G401.6 (cell line): ENCODE measurements around the gene NRIP1.

ENCODE experiments used
- FAIRE-seq: peaks from 2 replicates; lab custom pipeline; 2012; peaks lifted over from hg19 to GRCh38; lab: Jason Lieb, UNC

NRIP1 gene

DNA sequence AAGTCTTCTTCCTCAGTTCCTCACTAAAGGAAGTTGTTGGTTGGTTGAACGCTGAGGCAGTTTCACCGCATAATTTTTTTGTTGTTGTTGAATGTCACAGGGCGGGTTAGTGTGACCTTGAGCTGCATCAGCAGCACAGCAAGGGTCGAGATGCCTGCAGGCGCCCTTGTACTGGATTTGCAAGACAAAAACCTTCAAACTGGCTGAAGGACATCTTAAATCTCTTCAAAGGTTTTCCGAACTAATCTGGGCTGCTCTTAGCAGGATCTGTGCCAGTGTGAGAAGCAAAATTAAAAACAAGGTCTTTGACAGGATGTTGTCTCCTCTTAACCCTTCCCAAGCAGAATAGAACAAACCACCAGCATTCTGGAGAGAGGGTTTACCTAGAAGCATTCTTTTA is 59.4 kb downstream of the NRIP1 start:
- FAIRE-seq: no peak

DNA sequence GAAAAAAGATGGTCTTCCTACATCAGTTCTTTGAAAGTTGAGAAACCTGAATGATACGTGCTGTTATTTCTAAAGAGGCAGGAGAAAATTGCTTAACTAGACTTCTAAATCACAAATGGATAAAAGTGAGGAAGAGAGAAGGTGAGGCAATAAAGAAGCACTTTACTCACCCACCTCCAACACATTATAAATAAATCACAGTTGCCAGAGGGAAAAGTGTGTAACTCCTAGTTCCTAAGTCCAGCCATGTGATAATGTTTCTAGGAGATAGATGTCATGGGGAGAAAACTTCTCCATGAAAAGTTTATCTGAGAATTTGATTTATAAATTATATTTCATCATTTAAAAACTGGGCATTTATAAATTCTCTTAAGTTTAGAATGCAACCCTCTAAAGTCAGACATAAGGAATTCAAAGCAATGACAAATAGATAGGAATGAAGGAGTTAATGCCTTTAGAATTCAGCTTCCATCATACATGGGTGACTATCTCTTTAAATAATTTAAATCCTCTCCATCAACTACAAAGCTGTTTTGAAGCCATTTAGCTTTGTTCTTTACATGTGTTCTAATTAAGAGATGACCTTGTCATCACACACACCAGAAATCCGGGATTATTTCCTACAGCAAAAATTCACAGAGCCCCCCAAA is 60.0 kb downstream of the NRIP1 start:
- FAIRE-seq: no peak

DNA sequence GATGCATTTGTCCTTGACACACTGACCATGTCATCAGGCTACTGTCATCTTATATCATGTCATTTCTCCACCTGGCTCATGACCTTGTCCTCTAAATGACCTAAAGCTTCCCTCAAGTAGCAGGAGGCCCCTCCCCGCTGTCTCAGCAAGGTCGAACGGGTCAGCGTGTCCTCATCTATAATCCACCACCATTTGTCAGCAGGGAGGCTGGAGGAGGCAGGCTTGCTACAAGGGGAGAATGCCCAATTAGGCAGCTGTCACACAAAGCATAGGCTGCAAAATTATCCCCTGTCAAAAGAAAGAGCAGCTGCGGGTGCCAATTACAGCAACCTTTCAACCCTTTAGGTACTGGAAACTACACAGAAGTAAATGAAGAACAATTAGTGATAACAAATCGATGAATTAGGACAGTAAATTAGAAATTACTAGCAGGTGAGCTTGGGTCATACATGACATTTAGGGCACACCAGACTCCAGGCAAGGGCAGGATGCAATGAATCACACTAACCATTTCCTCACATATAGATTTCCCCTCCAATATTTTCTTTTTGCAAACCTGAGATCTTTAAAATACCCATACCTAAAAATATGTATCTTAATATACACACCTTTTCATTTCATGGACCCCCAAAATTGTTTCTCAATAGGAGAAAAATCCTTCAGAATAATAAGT is 61.2 kb downstream of the NRIP1 start:
- no peak for FAIRE-seq

DNA sequence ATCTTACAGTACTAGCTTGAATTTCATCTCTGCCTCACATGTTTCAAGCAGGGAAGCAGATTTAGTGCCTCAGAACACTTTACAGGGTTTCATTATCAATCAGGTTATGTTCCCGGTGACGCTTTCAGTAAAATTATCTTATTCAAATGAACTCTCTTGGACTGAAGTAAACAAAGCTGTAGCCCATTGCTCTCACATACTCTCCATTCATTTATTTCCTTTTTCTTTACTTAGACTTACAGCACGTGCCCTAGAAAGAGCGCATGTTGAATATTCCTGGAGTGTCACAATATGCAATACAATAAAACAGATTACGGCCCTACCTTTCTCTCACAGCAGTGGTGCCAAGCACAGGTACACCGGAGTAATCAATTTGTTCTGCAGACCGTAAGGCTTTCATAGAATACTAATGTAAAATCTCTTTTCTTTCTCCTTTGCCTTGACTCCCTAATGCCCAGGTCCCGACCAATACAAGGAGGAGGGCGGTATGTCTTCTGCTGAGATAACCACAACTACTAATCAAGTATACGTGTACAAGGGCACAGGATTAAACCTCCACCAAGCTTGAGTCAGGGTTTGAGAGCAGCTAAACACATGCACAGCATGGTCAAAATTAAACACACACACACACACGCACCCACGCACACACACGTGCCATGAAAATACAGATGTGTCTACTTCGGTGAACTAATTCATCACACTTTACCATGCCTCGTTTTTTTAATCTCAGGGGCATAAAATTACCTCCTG is 62.8 kb downstream of the NRIP1 start:
- no peak for FAIRE-seq

DNA sequence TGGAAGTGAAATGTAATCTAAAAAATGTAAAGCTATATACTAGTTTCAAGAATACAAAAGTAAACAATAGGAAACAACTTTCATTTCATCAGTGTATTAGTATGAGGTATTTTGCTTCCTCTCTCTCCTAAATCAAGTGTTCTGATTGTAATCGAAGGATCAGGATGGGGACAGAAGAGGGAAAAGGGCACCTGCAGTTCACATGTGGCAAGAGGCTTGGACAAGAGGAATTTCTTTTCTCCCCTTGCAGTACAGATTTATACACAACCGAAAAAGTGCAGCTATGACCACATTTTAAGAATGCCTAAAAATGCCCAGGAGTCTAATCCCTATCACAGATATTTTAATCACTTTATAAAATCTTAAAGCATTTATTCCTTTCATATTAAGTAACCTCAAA is 63.7 kb downstream of the NRIP1 start:
- FAIRE-seq: no peak

DNA sequence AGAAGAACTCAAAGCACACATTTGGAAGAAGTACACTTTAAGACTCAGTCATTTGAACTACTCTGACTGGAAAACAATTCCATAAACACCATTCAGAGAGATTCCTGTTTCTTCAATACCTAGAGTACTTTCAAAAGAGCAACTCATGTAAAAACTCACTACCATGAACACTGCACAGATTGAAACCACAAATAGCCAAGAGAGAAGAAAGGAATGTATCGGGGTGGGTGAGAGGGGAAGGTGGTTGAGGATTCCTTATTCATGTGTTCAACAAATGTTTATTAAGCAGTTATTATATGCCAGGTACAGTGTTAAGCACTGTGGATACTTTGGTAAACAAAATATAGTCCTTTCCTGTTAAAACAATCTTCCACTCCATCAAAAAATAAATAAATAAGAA is 64.7 kb downstream of the NRIP1 start:
- FAIRE-seq: no peak

DNA sequence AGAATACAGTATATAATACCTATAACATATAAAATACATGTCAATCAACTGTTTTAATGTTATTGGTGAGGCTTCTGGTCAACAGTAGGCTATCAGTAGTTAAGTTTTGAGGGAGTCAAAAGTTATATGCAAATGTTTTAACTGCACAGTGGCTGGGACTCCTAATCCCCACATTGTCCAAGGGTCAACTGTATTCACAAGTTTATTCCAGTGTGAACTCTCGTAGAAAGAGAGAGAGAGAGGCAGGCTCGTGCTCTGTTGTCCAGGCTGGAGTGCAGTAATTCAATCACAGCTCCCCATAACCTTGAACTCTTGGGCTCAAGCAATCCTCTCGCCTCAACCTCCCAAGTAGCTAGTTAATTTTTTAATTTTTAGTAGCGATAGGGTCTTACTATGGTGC is 66.0 kb downstream of the NRIP1 start:
- no peak for FAIRE-seq

DNA sequence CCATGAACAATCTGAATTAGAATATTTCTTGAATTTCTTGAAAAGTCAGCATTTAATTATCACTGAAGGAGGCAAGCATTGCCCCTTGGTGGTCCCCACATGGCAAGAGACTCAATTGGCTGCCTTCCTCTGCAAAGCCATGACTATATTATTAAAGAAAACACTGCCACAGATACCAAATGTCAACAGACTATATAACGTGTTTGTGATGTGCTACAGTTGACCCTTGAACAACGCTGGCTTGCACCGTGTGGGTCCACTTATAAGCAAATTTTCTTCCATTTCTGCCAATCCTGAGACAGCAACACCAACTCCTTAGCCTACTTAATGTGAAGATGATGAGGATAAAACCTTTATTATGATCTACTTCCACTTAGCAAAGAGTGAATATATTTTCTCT is 66.5 kb downstream of the NRIP1 start:
- FAIRE-seq: no peak

DNA sequence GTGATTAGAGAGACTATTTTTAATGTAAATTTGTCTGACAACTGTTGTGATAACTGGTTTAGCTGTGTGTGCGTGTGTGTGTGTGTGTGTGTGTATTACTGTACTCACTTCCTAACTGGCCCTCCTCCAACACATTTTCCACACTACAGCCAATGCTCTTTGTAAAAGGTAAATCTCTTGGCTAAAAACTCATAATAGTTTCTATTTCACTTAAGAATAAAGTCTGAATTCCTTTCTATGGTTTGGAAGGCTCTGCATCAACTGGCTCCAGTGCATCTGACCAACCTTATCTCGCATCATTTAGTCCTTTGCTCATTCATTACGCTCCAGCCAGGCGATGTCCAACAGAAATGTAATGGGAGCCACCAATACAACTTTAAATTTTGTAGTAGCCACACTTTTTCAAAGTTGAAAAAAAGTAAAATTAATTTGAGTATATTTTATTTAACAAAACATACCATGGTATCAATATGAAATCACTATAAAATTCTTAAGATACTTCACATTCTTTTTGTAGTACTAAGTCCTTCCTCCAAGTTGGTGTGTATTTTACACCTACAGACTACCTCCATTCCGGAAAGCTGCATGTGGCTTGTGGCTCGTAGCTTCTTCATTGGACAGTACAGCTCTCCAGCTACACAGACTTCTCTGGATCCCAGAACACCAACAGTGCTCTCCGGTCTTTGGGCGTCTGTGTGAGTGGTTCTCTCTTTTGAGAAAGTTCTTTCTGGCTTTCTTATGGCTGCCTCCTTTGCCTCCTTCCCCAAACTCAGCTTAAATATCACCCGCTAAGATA is 68.9 kb downstream of the NRIP1 start:
- no peak for FAIRE-seq

DNA sequence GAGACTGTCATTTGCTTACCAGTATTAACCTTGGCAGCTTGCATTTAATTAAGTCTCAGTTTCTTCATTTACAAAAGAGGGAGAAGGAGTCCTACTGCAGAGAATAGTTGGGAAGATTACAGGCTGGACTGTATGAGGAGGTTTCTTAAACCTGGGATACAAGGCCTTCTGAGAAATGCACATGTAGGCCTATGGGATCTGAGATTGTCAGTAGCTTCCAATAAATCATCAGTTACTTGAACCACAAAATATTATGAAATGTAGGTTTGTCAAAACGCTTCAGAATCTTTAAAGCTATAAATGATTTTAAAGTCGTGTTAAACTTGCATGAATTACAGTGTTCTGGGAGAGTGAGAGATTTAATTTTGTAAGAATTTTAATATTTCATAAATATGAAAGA is 69.6 kb downstream of the NRIP1 start:
- FAIRE-seq: no peak

DNA sequence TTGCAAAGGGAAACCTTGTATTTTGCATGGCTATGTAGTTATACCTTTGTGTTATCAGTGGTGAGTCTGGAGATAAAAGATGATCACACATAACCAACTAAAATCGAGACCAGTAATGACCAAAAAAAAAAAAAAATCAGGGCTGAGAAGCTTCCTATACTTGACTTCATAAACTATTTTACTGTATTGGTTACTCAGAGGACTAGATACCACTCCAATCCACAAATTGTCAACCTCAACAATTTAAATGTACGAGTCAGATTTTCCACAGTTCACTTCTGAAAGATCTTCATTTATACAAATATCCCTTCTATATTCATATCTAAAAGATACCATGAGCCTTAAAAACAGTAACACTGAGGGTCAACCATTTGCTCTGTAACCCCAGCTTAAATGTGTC is 71.7 kb downstream of the NRIP1 start:
- no peak for FAIRE-seq

DNA sequence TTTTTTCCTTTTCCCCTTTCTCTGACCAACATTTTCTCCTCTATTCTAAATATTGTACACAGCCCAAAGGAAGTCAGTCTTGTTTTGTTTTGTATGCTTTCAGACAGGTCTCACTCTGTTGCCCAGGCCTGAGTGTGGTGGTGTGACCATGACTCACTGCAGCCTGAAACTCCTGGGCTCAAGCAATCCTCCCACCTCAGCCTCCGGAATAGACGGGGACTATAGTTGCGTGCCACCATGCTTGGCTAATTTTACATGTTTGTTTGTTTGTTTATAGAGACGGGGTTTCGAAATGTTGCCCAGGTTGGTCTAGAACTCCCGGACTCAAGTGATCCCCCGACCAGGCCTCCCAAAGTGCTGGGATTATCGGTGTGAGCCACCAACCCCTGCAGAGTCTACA is 72.8 kb downstream of the NRIP1 start:
- FAIRE-seq: no peak

DNA sequence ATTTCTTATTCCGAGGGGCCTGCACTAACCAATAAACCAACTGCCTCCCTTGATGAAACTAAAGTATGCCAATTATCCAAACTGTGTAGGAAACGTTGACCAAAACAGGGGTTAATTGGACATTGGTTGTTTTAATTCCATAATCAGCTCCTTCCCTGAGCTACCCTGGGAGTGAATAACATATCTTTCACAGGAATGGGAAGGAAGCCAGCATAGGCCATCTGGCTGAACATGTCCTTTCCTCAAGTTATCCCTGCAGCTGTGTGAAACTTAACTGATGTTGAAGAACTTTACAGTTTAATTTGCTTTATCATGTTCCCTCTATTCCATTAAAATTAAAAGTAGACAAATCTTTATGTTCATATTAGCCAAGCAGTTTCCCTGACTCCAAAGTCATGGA is 75.4 kb downstream of the NRIP1 start:
- no peak for FAIRE-seq

DNA sequence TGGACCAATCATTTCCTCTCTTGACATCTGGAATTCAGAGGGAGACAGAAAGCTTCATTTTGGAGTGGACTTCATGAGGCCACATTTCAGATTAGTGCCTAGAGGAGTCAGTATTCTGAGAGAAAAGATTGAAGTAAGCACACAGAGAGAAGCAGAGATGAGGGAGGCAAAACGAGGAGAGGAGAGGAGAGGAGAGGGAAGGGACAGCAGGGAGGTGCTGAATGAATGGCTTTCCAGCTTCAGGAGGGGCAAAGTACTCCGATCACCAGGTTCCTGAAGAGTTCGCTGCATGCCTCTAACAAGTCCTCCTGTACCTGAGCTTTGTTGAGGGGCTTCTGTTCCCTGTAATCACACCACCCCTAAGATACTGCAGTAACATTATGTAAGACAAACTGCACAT is 76.0 kb downstream of the NRIP1 start:
- FAIRE-seq: no peak

DNA sequence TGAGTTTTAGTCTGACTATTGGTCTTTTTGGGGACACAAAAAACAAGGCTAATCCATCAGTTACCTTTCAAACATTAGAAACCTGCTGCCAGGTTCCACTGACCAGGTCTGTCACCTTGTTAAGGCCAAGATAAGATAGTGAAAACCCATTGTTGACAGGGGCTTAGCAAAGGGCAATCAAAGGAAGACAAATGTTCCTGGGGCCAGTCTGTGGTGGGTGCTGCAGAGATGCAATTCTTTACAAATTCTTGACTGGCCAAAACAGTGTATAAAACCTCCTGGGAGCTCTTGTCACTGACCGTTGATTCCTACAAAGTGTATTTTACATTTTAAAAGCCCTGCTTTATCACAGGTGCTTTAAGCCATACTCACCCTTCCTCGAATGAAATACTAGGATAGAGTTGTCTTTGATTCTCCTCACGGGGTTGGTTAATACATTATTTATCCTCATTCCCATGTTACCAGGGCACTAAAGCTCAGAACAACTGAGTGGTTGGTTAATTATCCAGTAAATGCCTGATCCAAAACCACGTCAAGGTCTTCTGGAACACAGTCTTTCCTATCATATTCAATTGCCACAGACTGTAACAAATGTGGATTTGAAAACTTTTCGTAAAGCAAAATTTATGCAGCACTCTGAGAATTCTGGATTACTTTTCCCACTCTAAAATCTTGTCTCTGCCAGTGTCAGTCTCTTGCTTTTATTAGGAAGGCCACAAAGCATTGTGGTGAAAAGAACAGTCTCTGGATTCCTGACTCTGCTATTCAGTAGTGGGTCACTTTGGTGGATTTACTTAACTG is 77.2 kb downstream of the NRIP1 start:
- FAIRE-seq: no peak

DNA sequence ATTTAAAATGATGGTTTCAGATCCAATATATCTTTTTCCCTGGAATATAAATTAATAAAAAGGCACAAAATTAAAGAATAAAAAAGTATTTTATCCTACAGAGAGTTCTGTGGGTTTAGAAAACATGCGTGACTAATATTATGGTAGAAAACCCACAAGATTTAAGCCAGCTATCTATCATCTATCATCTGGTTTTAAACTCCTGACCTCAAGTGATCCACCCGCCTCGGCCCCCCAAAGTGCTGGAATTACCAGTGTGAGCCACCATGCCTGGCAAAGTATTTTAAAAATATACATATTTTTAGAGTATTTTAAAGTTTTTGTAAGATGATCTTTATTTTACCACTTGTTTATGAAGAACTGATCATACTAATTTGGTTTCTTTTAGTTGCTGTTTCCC is 79.5 kb downstream of the NRIP1 start:
- no peak for FAIRE-seq

DNA sequence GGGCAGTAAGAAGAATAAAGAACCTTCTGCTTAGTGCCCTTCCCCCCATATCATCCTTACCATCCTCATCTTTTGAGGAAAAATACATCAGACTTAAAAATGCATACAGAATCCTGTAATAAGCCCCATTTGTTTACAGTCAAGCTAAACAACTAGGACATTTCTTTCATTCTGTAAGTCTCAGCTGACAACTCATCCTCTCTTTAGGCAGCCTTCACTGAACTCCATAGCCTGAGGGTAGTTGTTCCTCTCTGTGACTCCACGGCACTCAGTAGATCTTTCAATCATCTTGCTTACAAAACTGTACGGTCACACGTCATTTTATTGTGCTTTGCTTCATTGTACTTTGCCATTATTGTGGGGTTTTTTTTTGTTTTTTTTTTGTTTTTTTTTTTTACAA is 82.5 kb downstream of the NRIP1 start:
- FAIRE-seq: no peak

DNA sequence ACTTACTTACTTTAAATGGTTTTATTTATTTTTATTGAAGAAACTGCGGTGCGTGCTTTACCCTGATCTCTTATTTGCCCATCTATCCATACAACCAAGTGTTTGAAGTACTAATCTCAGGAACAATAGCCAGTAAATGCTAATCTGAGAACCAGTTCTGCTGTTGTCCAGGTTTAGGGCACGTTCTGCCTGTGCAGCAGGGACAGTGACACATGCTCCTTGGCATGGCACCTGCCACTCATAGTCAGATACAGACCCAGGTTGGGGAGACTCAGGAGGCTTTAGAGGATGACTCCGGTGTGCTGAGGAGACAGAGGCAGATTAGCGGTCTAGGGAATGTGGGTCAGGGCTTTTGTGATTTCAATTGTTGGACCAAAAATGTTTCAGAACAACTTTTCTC is 83.6 kb downstream of the NRIP1 start:
- FAIRE-seq: no peak

DNA sequence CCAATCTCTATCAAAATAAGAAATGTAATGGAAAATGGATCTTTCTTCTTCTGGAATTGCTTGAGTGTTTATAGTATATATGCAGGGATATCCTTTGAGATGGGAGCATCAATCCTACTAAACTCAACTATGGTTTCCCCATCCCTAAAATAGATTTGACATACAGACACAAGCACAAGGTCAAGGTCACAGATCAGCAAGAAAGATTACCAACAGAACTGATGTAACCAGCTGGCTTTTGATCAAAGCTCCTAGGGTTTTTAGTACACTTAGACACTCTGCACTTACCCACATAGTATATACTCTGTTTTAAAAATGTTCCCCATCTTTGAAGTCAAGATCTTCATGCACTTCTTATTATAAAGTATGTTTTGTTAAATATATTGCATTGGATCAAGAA is 85.5 kb downstream of the NRIP1 start:
- no peak for FAIRE-seq

DNA sequence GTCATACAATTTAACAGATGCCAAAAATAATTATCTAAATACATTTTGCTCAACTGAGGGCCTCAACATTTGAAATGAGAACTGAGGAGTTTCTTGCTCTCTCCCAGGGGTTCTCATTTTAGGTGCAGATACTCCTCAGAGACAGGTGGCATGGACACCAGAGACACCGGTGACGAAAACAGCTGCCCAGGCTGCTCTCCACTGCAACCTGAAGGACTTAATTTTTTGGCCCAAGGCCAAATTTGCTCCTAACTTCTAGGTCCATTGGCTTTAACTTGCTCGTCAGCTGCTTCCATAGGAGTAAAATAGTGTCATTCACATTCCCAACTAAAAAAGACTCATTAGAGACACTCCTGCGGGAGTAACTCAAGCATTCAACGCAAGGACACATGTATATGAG is 87.0 kb downstream of the NRIP1 start:
- no peak for FAIRE-seq

DNA sequence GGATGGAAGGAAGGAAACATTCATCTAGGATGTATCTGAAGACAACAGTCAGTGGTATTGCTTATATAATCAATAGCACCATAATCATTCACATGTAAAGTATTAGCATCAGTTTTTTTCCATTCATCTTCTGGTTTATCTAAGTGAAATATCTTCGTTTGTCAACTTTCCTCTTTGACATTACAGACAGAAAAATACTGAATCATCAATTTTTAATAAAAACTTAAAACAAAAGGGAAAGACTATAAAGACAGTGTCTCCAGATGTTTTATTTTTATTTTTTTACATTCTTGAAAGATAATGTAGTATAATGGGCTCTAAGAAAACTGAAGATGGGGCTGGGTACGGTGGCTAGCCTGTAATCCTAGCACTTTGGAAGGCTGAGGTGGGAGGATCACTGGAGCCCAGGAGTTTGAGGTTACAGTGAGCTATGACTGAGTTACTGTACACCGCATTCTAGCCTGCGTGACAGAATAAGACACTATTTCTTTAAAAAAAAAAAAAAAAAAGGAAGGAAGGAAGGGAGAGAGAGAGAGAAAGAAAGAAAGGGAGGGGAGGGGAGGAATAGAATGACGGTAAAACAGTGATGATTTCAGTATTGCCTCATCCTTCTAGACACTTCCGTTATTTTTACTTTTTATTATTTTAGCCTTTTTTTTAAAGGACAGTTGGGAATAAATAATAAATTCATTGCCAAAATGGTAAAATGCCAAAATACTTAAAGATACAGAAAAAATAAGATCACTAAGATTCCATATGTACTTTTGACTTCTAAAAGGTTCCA is 89.5 kb downstream of the NRIP1 start:
- FAIRE-seq: no peak
